Dermis microvascular lymphatic vessel endothelial cell (primary cell): ENCODE results near the gene ZNF761. TPM values are rescaled to one million over a fixed set of nuclear protein-coding genes. Genes with fewer than 3 reads are reported as not detected.
"Not testable (repeated sequence)": the region's sequence is repeated elsewhere in the genome, so short reads cannot be mapped to it uniquely, and the experiment has no call there.

Source experiments
- DNase-seq, 2 donors: peaks; one replicate each; pipeline versions ENCODE4 v3.0.0 to v3.0.0-alpha.2; 2010; ENCODE audit warnings: low read depth in 2 of 2
- total RNA-seq: library from RNA; depleted of rRNA; stranded (reverse); fragments of >200 nt; gene quantifications from 2 replicates; pipeline ENCODE4 v1.2.1, GENCODE V29; 2014

The ZNF761 gene
- total RNA-seq, 1 donor from 2014 or later = 5.3 TPM

GRCh38 chr19:53455828-53456227, 24.0 kb downstream of the ZNF761 start:
- no peak for DNase-seq

- DNase-seq = not testable (repeated sequence)
Observed at GRCh38 chr19:53460131-53460721, 28.4 kb downstream of the ZNF761 start.

GRCh38 chr19:53461866-53462265, 30.1 kb downstream of the ZNF761 start:
- DNase-seq = no peak

GRCh38 chr19:53462861-53463260, 31.1 kb downstream of the ZNF761 start:
- DNase-seq = no peak

- peak; percentile 20 to 48 for DNase-seq
Observed at GRCh38 chr19:53463263-53463662, 31.5 kb downstream of the ZNF761 start.

- no peak for DNase-seq
Observed at GRCh38 chr19:53466726-53467484, 35.1 kb downstream of the ZNF761 start.

GRCh38 chr19:53467485-53468262, 35.9 kb downstream of the ZNF761 start, which contains the start of gene ZNF813:
ZNF813 (plus strand) TSS chr19:53467733; CDS start chr19:53483823, 16,090 bp downstream.
- DNase-seq = peak; percentile 63 to 88

GRCh38 chr19:53468628-53469027, 36.8 kb downstream of the ZNF761 start:
- peak in 1 of 2 donors; percentile 8 for DNase-seq

- DNase-seq = no peak
Observed at GRCh38 chr19:53471916-53472315, 40.1 kb downstream of the ZNF761 start.

- DNase-seq = not testable (repeated sequence)
Observed at GRCh38 chr19:53474832-53475231, 43.0 kb downstream of the ZNF761 start.

GRCh38 chr19:53475470-53475869, 43.7 kb downstream of the ZNF761 start:
- DNase-seq = not testable (repeated sequence)

- DNase-seq = not testable (repeated sequence)
Observed at GRCh38 chr19:53483751-53484150, 52.0 kb downstream of the ZNF761 start.

- no peak for DNase-seq
Observed at GRCh38 chr19:53485046-53486004, 53.5 kb downstream of the ZNF761 start.

GRCh38 chr19:53492153-53492552, 60.4 kb downstream of the ZNF761 start:
- DNase-seq = no peak

GRCh38 chr19:53497311-53498023, 65.7 kb downstream of the ZNF761 start:
- DNase-seq = not testable (repeated sequence)

GRCh38 chr19:53498024-53498395, 66.2 kb downstream of the ZNF761 start:
- DNase-seq = not testable (repeated sequence)

- DNase-seq = not testable (repeated sequence)
Observed at GRCh38 chr19:53503151-53503550, 71.4 kb downstream of the ZNF761 start.

- peak; percentile 56 to 64 for DNase-seq
Observed at GRCh38 chr19:53503671-53504364, 72.0 kb downstream of the ZNF761 start.

GRCh38 chr19:53504365-53504703, 72.5 kb downstream of the ZNF761 start:
- DNase-seq = peak in 1 of 2 donors; percentile 38

GRCh38 chr19:53504885-53505284, 73.1 kb downstream of the ZNF761 start:
- DNase-seq = peak in 1 of 2 donors; percentile 14
